CD4-positive, alpha-beta T cell treated with Interleukin-1 beta for 1 hour (primary cell): ENCODE measurements around the gene SRGAP1.

Experiments
- DNase-seq, 2 donors: peaks; one replicate each; pipeline ENCODE4 v3.0.0-alpha.2; 2020 to 2022

The SRGAP1 gene

GRCh38 chr12:63844391-63845341, at the start of gene SRGAP1:
SRGAP1 (plus strand) TSS chr12:63844700; CDS start chr12:63844817, 117 bp downstream.
- DNase-seq: peak in 1 of 2 donors; percentile 4

- DNase-seq: no peak
Measured at GRCh38 chr12:63795032-63795687, 49.3 kb upstream of the SRGAP1 start.

GRCh38 chr12:63795944-63796343, 48.6 kb upstream of the SRGAP1 start:
- no peak for DNase-seq

- DNase-seq: peak in 1 of 2 donors; percentile 28
Measured at GRCh38 chr12:63802012-63802608, 42.4 kb upstream of the SRGAP1 start.

GRCh38 chr12:63804746-63805145, 39.8 kb upstream of the SRGAP1 start:
- DNase-seq: no peak

- no peak for DNase-seq
Measured at GRCh38 chr12:63805704-63806672, 38.5 kb upstream of the SRGAP1 start.

- DNase-seq: no peak
Measured at GRCh38 chr12:63808631-63809030, 35.9 kb upstream of the SRGAP1 start.

- DNase-seq: no peak
Measured at GRCh38 chr12:63809566-63809965, 34.9 kb upstream of the SRGAP1 start.

- DNase-seq: no peak
Measured at GRCh38 chr12:63811334-63811733, 33.2 kb upstream of the SRGAP1 start.

- DNase-seq: no peak
Measured at GRCh38 chr12:63811755-63812154, 32.7 kb upstream of the SRGAP1 start.

- no peak for DNase-seq
Measured at GRCh38 chr12:63814146-63814772, 30.2 kb upstream of the SRGAP1 start.

- DNase-seq: no peak
Measured at GRCh38 chr12:63815482-63815852, 29.0 kb upstream of the SRGAP1 start.

- DNase-seq: no peak
Measured at GRCh38 chr12:63816031-63816430, 28.5 kb upstream of the SRGAP1 start.

GRCh38 chr12:63820427-63820826, 24.1 kb upstream of the SRGAP1 start:
- DNase-seq: no peak

GRCh38 chr12:63821781-63822251, 22.7 kb upstream of the SRGAP1 start:
- no peak for DNase-seq

- no peak for DNase-seq
Measured at GRCh38 chr12:63822352-63822751, 22.1 kb upstream of the SRGAP1 start.

GRCh38 chr12:63823040-63823439, 21.5 kb upstream of the SRGAP1 start:
- no peak for DNase-seq

GRCh38 chr12:63826006-63826585, 18.4 kb upstream of the SRGAP1 start:
- peak in 1 of 2 donors; percentile 22 for DNase-seq

GRCh38 chr12:63828867-63829266, 15.6 kb upstream of the SRGAP1 start:
- DNase-seq: no peak

- no peak for DNase-seq
Measured at GRCh38 chr12:63836046-63836445, 8.5 kb upstream of the SRGAP1 start.

- no peak for DNase-seq
Measured at GRCh38 chr12:63836936-63837335, 7.6 kb upstream of the SRGAP1 start.
